Stimulated activated CD8-positive, alpha-beta memory T cell treated with anti-CD3 and anti-CD28 coated beads, Interleukin-7, amount 100 ng/mL, for 4 hours (primary cell): Measurements from ENCODE around the gene ALDH1L1.
"Not testable (repeated sequence)": the region's sequence is repeated elsewhere in the genome, so short reads cannot be mapped to it uniquely, and the experiment has no call there.

ENCODE experiments used
- DNase-seq, 2 donors: peaks; one replicate each; pipeline ENCODE4 v3.0.0-alpha.2; 2020; ENCODE audit warnings: low read depth in 2 of 2

ALDH1L1 gene

GRCh38 chr3:126106336-126107202, 73.8 kb downstream of the ALDH1L1 start:
- no peak for DNase-seq

GRCh38 chr3:126105691-126106187, 74.6 kb downstream of the ALDH1L1 start:
- no peak for DNase-seq

- DNase-seq, result no peak
Measured at GRCh38 chr3:126104742-126105605, 75.4 kb downstream of the ALDH1L1 start.

GRCh38 chr3:126104028-126104635, 76.3 kb downstream of the ALDH1L1 start:
- no peak for DNase-seq

GRCh38 chr3:126103121-126104027, 77.0 kb downstream of the ALDH1L1 start:
- no peak for DNase-seq

- no peak for DNase-seq
Measured at GRCh38 chr3:126102530-126102951, 77.8 kb downstream of the ALDH1L1 start.

- no peak for DNase-seq
Measured at GRCh38 chr3:126102011-126102410, 78.4 kb downstream of the ALDH1L1 start.

- DNase-seq, result no peak
Measured at GRCh38 chr3:126101521-126101982, 78.8 kb downstream of the ALDH1L1 start.

GRCh38 chr3:126100634-126101301, 79.6 kb downstream of the ALDH1L1 start:
- no peak for DNase-seq

GRCh38 chr3:126100269-126100633, 80.1 kb downstream of the ALDH1L1 start:
- DNase-seq, result no peak

- no peak for DNase-seq
Measured at GRCh38 chr3:126098391-126098858, 82.0 kb downstream of the ALDH1L1 start.

- DNase-seq, result no peak
Measured at GRCh38 chr3:126097801-126098200, 82.6 kb downstream of the ALDH1L1 start.

- DNase-seq, result not testable (repeated sequence)
Measured at GRCh38 chr3:126096274-126096673, 84.1 kb downstream of the ALDH1L1 start.

GRCh38 chr3:126092128-126092527, 88.3 kb downstream of the ALDH1L1 start:
- DNase-seq, result not testable (repeated sequence)

GRCh38 chr3:126087552-126088175, 92.7 kb downstream of the ALDH1L1 start:
- DNase-seq, result no peak

GRCh38 chr3:126085841-126086240, 94.5 kb downstream of the ALDH1L1 start:
- no peak for DNase-seq

- no peak for DNase-seq
Measured at GRCh38 chr3:126085276-126085675, 95.1 kb downstream of the ALDH1L1 start.

GRCh38 chr3:126084768-126085180, 95.6 kb downstream of the ALDH1L1 start:
- DNase-seq, result no peak

GRCh38 chr3:126083913-126084767, 96.2 kb downstream of the ALDH1L1 start, which contains the start of gene SLC41A3:
Gene SLC41A3, minus strand, starts transcription at chr3:126084124. Its CDS starts 15,905 bp downstream, at chr3:126068219.
- DNase-seq, result peak; percentile 62 to 82
